K562 (cell line): ENCODE measurements around the gene DPYSL4. TPM values are rescaled to one million over a fixed set of nuclear protein-coding genes. Genes with fewer than 3 reads are reported as not detected.
A peak's percentile ranks its signal among the peaks of the same experiment; 100 is the strongest.

Experiments
- ATAC-seq: fragments of 200-7000 bp; cut with Tn5 transposase; 3 replicates; pipeline ENCODE4 v1.9.1; 2020; ENCODE audit warnings: moderate library complexity
- BruUV-seq: library from RNA; stranded (reverse); fragments of 400-500 nt; replicated peaks from 2 replicates; lab custom pipeline; 2021; lab: Mats Ljungman, UMichigan
- CTCF ChIA-PET: fragments of 300-600 bp; formaldehyde crosslinking; extraction: SDS; loops from one replicate; lab custom pipeline; 2021; ENCODE audit warnings: low intra/inter-chr PET ratio; lab: Yijun Ruan, JAX
- POLR2A ChIA-PET: fragments of 300-600, 350-650 bp; sonication (Branson Sonifier 250); formaldehyde crosslinking; extraction: SDS; loops from one replicate; lab custom pipeline; 2021; ENCODE audit warnings: antibody characterized with exemption, inconsistent platforms; lab: Yijun Ruan, JAX
- DNase-seq, 4 experiments: peaks; one replicate each; pipeline versions ENCODE4 v3.0.0 to v3.0.0-alpha.2; 2011 to 2018; ENCODE audit warnings: low spot score in 3 of 4, mixed read lengths in 3 of 4; ENCODE audit errors: extremely low read depth in 1 of 4
- FAIRE-seq: peaks from 2 replicates; lab custom pipeline; 2011; peaks lifted over from hg19 to GRCh38; lab: Jason Lieb, UNC
- H2AFZ ChIP-seq: 2 replicates; pipeline ENCODE4 v1.6.0; 2011; ENCODE audit warnings: low read depth, low read length, control low read depth, inconsistent platforms
- H3K27ac ChIP-seq: fragments of 200-600 bp; 3 replicates; pipeline ENCODE4 v1.8.0; 2011; ENCODE audit warnings: low read depth, mild to moderate bottlenecking, control low read depth, inconsistent platforms, low read length, moderate library complexity, mixed read lengths; ENCODE audit errors: extremely low read depth
- H3K27me3 ChIP-seq, 2 experiments: fragments of 300-600 bp in 1 of 2; 2 replicates in 1 of 2; 3 replicates in 1 of 2; pipeline versions ENCODE4 v1.6.0 to v1.8.0; 2011; ENCODE audit warnings: inconsistent platforms in 2 of 2, low read length in 2 of 2, mild to moderate bottlenecking in 1 of 2, mixed read lengths in 1 of 2, moderate library complexity in 1 of 2; ENCODE audit not compliant: control insufficient read depth in 2 of 2, insufficient read depth in 2 of 2
- H3K36me3 ChIP-seq: fragments of 300-600 bp; 3 replicates; pipeline ENCODE4 v1.8.0; 2011; ENCODE audit warnings: mild to moderate bottlenecking, low read length, inconsistent platforms; ENCODE audit not compliant: control insufficient read depth, insufficient read depth
- H3K4me1 ChIP-seq, 2 experiments: fragments of 200-600 bp in 1 of 2; replicated peaks in 1 of 2; 2 replicates in 1 of 2; 3 replicates in 1 of 2; pipeline versions ENCODE4 v1.5.1 to v1.8.0; 2011; ENCODE audit warnings: inconsistent platforms in 2 of 2, low read length in 2 of 2, mild to moderate bottlenecking in 1 of 2, mixed read lengths in 1 of 2, moderate library complexity in 1 of 2; ENCODE audit not compliant: control insufficient read depth in 2 of 2, insufficient read depth in 2 of 2
- H3K4me2 ChIP-seq: 2 replicates; pipeline ENCODE4 v1.6.1; 2011; ENCODE audit warnings: low read length, control low read depth, inconsistent platforms, mixed read lengths; ENCODE audit not compliant: insufficient read depth
- H3K4me3 ChIP-seq: fragments of 200-600 bp; sonication (generic), shearing (Covaris generic); 2 replicates; pipeline ENCODE4 v1.5.1; 2016; ENCODE audit warnings: control low read depth, inconsistent platforms
- H3K79me2 ChIP-seq: fragments of 200-600 bp; 3 replicates; pipeline ENCODE4 v1.8.0; 2011; ENCODE audit warnings: low read length, inconsistent platforms; ENCODE audit not compliant: control insufficient read depth, insufficient read depth
- H3K9ac ChIP-seq, 2 experiments: 2 replicates each; pipeline versions ENCODE4 v1.6.0 to v1.6.1; 2011; ENCODE audit warnings: low read depth in 2 of 2, low read length in 2 of 2, control low read depth in 1 of 2, inconsistent platforms in 1 of 2, mild to moderate bottlenecking in 1 of 2, mixed read lengths in 1 of 2; ENCODE audit not compliant: insufficient read depth in 1 of 2
- H3K9me1 ChIP-seq: one replicate; pipeline ENCODE4 v1.6.0; 2011; ENCODE audit warnings: inconsistent platforms, mild to moderate bottlenecking, low read length, moderate library complexity; ENCODE audit not compliant: control insufficient read depth, insufficient read depth
- H3K9me3 ChIP-seq: replicated peaks from 2 replicates; pipeline ENCODE4 v1.5.1; 2011; ENCODE audit warnings: low read depth, low read length, inconsistent platforms; ENCODE audit not compliant: control insufficient read depth, insufficient read depth
- H4K20me1 ChIP-seq: replicated peaks from 2 replicates; pipeline ENCODE4 v1.6.1; 2011; ENCODE audit warnings: low read length, inconsistent platforms, mixed read lengths; ENCODE audit not compliant: control insufficient read depth, insufficient read depth
- EGR1 ChIP-seq: fragments of 450-650 bp; conservative IDR thresholded peaks from 2 replicates; pipeline ENCODE4 v1.6.1; 2017; ENCODE audit warnings: mild to moderate bottlenecking
- MGA ChIP-seq: fragments of 450-650 bp; IDR thresholded peaks from 2 replicates; pipeline ENCODE4 v1.6.1; 2016; ENCODE audit warnings: mild to moderate bottlenecking, moderate library complexity
- WGBS: fragments of 100-300 bp; shearing (Covaris generic); methylation state at CpG from one replicate; pipeline ENCODE4 v1.1.6; 2016; ENCODE audit warnings: low coverage, mixed read lengths; ENCODE audit not compliant: insufficient coverage; ENCODE audit errors: missing lambda C conversion rate; 5-methylcytosine and 5-hydroxymethylcytosine counted together
- in situ Hi-C: fragments of 300-500 bp; cut with MboI; formaldehyde crosslinking; loops from 4 replicates; pipeline ENCODE4 v1.15.0; 2018; ENCODE audit warnings: inconsistent platforms, mixed read lengths
- intact Hi-C: fragments of 100-400 bp; cut with micrococcal nuclease; formaldehyde crosslinking; loops from 2 replicates; pipeline ENCODE4 v1.14.2; 2022
- polyA plus RNA-seq, 8 experiments: library from polyadenylated mRNA; depleted of rRNA in 4 of 8; stranded (reverse) in 5 of 8; unstranded in 3 of 8; fragments of >200 nt; fragmentation: Nextera tagmentation in 2 of 8; fragmentation: Illumina TruSeq in 1 of 8; extraction: Ambion mirVana in 2 of 8; extraction: Trizol in 1 of 8; gene quantifications; 2 replicates each; pipeline versions ENCODE4 v1.2.1 to v1.2.3, GENCODE V29; 2011 to 2014; ENCODE audit warnings: inconsistent platforms in 1 of 8, missing spikeins in 1 of 8
- total RNA-seq, 7 experiments: library from RNA; depleted of rRNA in 6 of 7; stranded (reverse); fragments of >200 nt in 6 of 7; fragmentation: Illumina TruSeq in 2 of 7; extraction: Trizol in 2 of 7; gene quantifications; 2 replicates each; pipeline versions ENCODE4 v1.2.1 to v1.2.3, GENCODE V29; 2011 to 2021; ENCODE audit warnings: low replicate concordance in 1 of 7

Gene DPYSL4
- total and polyA plus RNA-seq, 9 of the 15 experiments (the other 6 are each of a cell fraction or from before 2014, with no cell fraction given) = 0.03 TPM; not detected in 8

DNA sequence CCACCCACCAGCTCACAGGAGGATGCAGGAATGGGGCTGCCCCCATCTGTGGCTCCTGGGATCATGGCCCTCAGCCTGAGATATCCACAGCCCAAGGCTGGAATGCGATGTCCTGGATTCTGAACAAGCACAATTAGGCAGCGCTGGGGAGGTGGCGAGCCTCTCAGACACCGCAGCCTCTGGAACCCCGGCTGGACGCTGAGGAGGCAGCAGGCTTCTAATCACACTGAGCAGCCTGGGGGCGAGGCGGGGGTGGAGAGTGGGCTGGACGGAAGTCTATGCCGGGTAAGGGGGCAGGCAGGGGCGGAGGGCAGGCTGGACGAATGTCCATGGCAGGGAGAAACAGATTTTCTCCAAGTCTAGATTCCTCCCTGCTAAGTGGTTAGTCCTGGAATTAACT lies 56.4 kb downstream of the DPYSL4 start:
- Histone ChIP-seq H3K4me1 (peaks cover 0 to 21% of the 10 kb centered on the region in 2 experiments; a peak in 2 of 5 replicates), H4K20me1 (peaks cover 10% of the 10 kb centered on the region; the same call in 1 of the 2 replicates), H3K9me3 (no peaks in the 10 kb centered on the region), H3K79me2 (no peaks in the 10 kb centered on the region), H3K9me1 (no peaks in the 10 kb centered on the region), H3K4me2 (no peak overlapping the region), H3K4me3 (no peak overlapping the region), H2AFZ (no peak overlapping the region), H3K27ac (no peak overlapping the region), H3K36me3 (no peaks in the 10 kb centered on the region), H3K9ac (no peak overlapping the region), H3K27me3 (peaks cover 14 to 95% of the 10 kb centered on the region in 2 experiments; a peak in 3 of 5 replicates)
- ChIA-PET CTCF (no interaction called here), POLR2A (no interaction called here)
- DNase-seq = no peak
- TF ChIP-seq EGR1 (0 out of 2 replicates have a peak, but pooled peaks have one; percentile 40), MGA (no peak)
- WGBS = 2% methylated on average over 7 of the region's 12 CpGs
- no peak for FAIRE-seq
- no peak for ATAC-seq
- BruUV-seq = no TSS peak
- in situ Hi-C loops = no loop called here
- intact Hi-C loops = no loop called here
